Right lobe of liver (tissue), 6 donors: Measurements from ENCODE around the gene CRIP3. TPM values are rescaled to one million over a fixed set of nuclear protein-coding genes. Genes with fewer than 3 reads are reported as not detected.

Source experiments
- ATAC-seq, 4 donors: fragments of 200-7000 bp; cut with Tn5 transposase; one replicate each; pipeline ENCODE4 v1.9.1; 2020; ENCODE audit warnings: mild to moderate bottlenecking in 4 of 4, moderate library complexity in 4 of 4
- DNase-seq, 3 donors: peaks; one replicate each; pipeline ENCODE4 v3.0.0-alpha.2; 2020
- H3K27ac ChIP-seq, 3 donors: fragments of 200-600 bp; one replicate each; pipeline ENCODE4 v1.8.0; 2022
- H3K27me3 ChIP-seq, 2 donors: fragments of 200-600 bp; one replicate each; pipeline ENCODE4 v1.8.0; 2022
- H3K36me3 ChIP-seq, 4 donors: fragments of 200-600 bp; sonication (generic) in 1 of 4; one replicate each; pipeline versions ENCODE4 v1.5.1 to v1.8.0; 2017 to 2022; ENCODE audit warnings: control low read depth in 1 of 4
- H3K4me1 ChIP-seq, 4 donors: fragments of 200-600 bp; sonication (generic) in 1 of 4; one replicate each; pipeline versions ENCODE4 v1.5.1 to v1.8.0; 2017 to 2022; ENCODE audit warnings: control low read depth in 1 of 4
- H3K4me3 ChIP-seq, 3 donors: fragments of 200-600 bp; one replicate each; pipeline ENCODE4 v1.8.0; 2022
- H3K9me3 ChIP-seq, 4 donors: fragments of 200-600 bp; sonication (generic) in 1 of 4; one replicate each; pipeline versions ENCODE4 v1.5.1 to v1.8.0; 2017 to 2022; ENCODE audit warnings: control low read depth in 1 of 4
- POLR2A ChIP-seq: fragments of 450-650 bp; IDR thresholded peaks from one replicate; pipeline ENCODE4 v1.6.1; 2017; ENCODE audit warnings: antibody characterized with exemption, mild to moderate bottlenecking
- WGBS: methylation state at CpG from one replicate; pipeline ENCODE4 v1.1.6; 2018; ENCODE audit warnings: low coverage, low lambda C conversion rate; ENCODE audit not compliant: insufficient coverage; ENCODE audit errors: missing lambda C conversion rate; 5-methylcytosine and 5-hydroxymethylcytosine counted together
- intact Hi-C, 2 donors: fragments of 100-400 bp; cut with DNase I; formaldehyde crosslinking; loops; one replicate each; pipeline versions ENCODE4 v1.11.2 to v1.14.1; 2022
- total RNA-seq, 6 experiments: library from RNA; depleted of rRNA in 2 of 6; stranded (reverse); fragments of >200 nt in 2 of 6; fragmentation: NEBNext Ultra II Directional in 3 of 6; extraction: Animal tissue kit (Norgen Biotek cat#: 25700) in 3 of 6; gene quantifications; one replicate each; pipeline versions ENCODE4 v1.1.0 to v1.2.4, GENCODE V29; 2016 to 2023
- TF ChIP-seq, protein P1 (sequence below), 4 donors: fragments of 200-600 bp in 3 of 4; fragments of 450-650 bp in 1 of 4; IDR thresholded peaks; one replicate each; pipeline versions ENCODE4 v1.5.1 to v1.8.0; 2016 to 2022; ENCODE audit warnings: antibody characterized with exemption in 4 of 4, mild to moderate bottlenecking in 2 of 4
- donor health status: DM: no; HTN: yes; CAD: no.
- donor health status: DM: no; HTN: no; CAD: no.
- donor health status: DM: no; HTN: no; CAD: no.
- donor health status: DM: no; HTN: yes; CAD: no.
- donor health status: DM: no; HTN: yes; CAD: no.

Gene CRIP3
- total RNA-seq, 6 experiments from 2014 or later: 2.1 to 7.9 (median 5.2) TPM

DNA sequence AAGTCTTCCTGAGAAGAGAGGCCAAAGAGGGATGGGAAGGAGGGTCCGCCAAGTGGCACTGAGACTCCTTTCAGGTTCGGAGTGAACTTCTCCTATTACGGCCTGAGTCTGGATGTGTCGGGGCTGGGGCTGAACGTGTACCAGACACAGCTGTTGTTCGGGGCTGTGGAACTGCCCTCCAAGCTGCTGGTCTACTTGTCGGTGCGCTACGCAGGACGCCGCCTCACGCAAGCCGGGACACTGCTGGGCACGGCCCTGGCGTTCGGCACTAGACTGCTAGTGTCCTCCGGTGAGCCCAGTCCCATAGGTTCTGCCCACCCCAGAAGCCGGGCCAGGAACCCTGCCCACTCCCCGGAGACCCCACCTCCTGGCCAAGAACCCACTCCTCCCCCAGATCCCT lies 6.5 kb downstream of the CRIP3 start:
- no CpG with 5 or more reads among the region's 19 CpGs for WGBS
- H3K27ac ChIP-seq: no peak overlapping the region

DNA sequence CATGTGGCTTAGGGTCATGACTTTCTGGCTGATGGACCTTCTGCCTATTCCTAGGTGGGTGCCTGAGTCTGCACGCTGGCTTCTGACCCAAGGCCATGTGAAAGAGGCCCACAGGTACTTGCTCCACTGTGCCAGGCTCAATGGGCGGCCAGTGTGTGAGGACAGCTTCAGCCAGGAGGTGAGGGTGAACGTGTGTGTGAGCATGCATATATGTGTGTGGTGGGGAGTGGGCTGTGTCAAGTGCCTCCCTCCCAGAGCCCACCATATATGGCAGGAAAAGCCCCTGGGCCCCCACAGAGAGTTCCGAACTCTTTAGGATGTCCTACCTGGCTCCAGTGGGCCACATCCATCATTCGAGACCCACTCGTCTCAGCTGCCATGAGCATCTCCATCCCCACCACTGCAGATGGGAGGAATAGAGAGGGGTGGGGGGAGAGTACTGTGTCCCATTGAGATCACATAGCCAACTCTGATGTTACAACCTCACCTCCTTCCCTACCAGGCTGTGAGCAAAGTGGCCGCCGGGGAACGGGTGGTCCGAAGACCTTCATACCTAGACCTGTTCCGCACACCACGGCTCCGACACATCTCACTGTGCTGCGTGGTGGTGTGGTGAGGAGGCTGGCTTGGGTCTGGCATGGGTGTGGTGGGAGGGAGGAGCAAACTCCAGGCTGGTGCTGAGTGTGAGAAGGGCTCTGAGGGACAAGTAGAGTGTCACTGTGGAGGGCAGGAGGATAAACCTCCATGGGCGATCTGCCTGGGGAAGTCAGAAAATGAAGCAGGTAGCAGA lies 7.3 kb downstream of the CRIP3 start:
- no peaks in the 10 kb centered on the region for H3K27me3 ChIP-seq
- H3K27ac ChIP-seq: peak overlapping the region in 1 of 3 donors; percentile 10
- H3K9me3 ChIP-seq: no peaks in the 10 kb centered on the region
- H3K36me3 ChIP-seq: peaks cover 0 to 51% (median 20%) of the 10 kb centered on the region in 4 donors
- WGBS: 32% methylated on average over 12 of the region's 15 CpGs
- H3K4me3 ChIP-seq: peak overlapping the region in 2 of 3 donors; percentile 66 to 99
- no peak for TF ChIP-seq POLR2A
- TF ChIP-seq, protein P1, sequence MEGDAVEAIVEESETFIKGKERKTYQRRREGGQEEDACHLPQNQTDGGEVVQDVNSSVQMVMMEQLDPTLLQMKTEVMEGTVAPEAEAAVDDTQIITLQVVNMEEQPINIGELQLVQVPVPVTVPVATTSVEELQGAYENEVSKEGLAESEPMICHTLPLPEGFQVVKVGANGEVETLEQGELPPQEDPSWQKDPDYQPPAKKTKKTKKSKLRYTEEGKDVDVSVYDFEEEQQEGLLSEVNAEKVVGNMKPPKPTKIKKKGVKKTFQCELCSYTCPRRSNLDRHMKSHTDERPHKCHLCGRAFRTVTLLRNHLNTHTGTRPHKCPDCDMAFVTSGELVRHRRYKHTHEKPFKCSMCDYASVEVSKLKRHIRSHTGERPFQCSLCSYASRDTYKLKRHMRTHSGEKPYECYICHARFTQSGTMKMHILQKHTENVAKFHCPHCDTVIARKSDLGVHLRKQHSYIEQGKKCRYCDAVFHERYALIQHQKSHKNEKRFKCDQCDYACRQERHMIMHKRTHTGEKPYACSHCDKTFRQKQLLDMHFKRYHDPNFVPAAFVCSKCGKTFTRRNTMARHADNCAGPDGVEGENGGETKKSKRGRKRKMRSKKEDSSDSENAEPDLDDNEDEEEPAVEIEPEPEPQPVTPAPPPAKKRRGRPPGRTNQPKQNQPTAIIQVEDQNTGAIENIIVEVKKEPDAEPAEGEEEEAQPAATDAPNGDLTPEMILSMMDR (IDR thresholded peaks at IDR 0.05): no peak
- intact Hi-C loops: no loop called here
- peak in 2 of 4 donors; percentile 5 to 8 for ATAC-seq
- H3K4me1 ChIP-seq: peaks cover 0 to 42% (median 10%) of the 10 kb centered on the region in 4 donors
- DNase-seq: peak in 1 of 3 donors; percentile 46

More for the DNA sequence above, 6.5 kb downstream of the CRIP3 start:
- no peak for DNase-seq
- no peak for ATAC-seq
- Histone ChIP-seq H3K36me3 (peaks cover 0 to 51% (median 20%) of the 10 kb centered on the region in 4 donors), H3K9me3 (no peaks in the 10 kb centered on the region), H3K27me3 (no peaks in the 10 kb centered on the region), H3K4me3 (peak overlapping the region in 1 of 3 donors; percentile 99), H3K4me1 (peaks cover 0 to 40% (median 7%) of the 10 kb centered on the region in 4 donors)
- no peak for TF ChIP-seq POLR2A
- TF ChIP-seq, protein P1 (IDR thresholded peaks at IDR 0.05): no peak
- intact Hi-C loops: no loop called here

DNA sequence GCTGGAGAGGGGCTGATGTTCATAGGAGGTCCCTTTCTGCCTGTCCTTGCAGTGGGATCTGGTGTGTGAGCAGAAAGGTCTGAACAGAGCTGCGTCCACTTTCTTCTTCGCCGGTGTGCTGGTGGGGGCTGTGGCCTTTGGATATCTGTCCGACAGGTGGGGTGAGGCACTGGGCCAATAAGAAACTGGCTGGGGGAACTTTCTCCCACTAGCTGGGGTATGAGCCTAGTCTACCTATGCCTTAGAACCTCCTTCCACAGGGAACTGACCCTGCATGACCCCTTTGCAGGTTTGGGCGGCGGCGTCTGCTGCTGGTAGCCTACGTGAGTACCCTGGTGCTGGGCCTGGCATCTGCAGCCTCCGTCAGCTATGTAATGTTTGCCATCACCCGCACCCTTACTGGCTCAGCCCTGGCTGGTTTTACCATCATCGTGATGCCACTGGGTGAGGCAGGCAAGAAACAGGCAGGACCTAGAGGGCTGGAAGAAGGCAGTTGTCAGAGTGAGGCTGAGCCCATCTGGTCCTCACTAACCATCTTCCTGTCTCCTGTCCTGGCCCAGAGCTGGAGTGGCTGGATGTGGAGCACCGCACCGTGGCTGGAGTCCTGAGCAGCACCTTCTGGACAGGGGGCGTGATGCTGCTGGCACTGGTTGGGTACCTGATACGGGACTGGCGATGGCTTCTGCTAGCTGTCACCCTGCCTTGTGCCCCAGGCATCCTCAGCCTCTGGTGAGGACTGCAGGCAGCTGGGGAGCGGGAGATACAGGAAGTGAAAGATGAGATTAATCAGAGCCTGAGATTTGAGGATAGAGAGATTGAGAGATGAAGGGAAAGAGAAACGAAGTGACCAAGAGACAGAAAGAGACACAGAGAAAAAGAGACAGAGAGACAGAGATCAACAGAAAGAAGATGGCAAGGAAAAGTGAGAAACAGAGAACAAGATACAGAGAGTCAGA lies 9.0 kb downstream of the CRIP3 start:
- WGBS: 42% methylated on average over 9 of the region's 18 CpGs
- intact Hi-C loops: no loop called here
- peaks cover 0 to 50% (median 19%) of the 10 kb centered on the region in 4 donors for H3K36me3 ChIP-seq
- peak overlapping the region; percentile 66 to 99 (median 90) for H3K4me3 ChIP-seq
- DNase-seq (peak in 2 of 3 donors; percentile 51 to 61), ATAC-seq (peak; percentile 1 to 27 (median 12))
- TF ChIP-seq POLR2A: no peak
- TF ChIP-seq, protein P1 (IDR thresholded peaks at IDR 0.05): peak in 1 of 4 donors; percentile 30
- peak overlapping the region; percentile 73 to 81 (median 75) for H3K27ac ChIP-seq
- H3K9me3 ChIP-seq: no peaks in the 10 kb centered on the region
- no peaks in the 10 kb centered on the region for H3K27me3 ChIP-seq
- peaks cover 0 to 42% (median 10%) of the 10 kb centered on the region in 4 donors for H3K4me1 ChIP-seq

DNA sequence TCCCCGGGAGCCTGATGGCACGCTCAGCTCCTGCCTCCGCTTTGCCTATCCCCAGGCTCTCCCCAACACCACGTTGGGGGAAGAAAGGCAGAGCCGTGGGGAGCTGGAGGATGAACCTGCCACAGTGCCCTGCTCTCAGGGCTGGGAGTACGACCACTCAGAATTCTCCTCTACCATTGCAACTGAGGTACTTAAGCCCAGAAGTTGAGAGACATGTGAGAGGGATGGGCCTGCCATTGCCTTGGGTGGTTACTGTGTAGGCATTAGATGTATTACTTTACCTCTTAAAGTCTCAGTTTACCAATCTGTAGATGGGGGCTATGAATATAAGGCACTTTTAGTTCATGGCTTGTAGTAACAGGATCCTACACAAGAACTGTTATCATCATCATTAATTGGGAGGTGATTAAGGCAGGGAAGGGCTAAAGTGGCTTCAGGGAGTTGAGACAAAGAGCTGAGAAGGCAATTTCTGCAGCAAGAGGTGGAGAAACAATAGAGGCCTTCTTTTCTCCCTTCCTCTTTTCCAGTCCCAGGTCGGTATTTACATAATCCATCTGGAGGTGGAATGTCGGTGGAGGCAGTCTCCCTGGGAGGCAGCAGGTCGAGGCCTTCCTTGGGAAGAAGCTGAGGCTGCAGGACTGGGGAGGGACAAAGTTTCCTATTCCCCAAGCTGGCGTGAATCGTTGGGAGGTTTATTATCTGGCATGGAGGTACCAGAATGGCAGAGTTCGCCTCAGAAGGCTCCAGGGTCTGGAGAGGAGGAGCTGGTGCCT lies 9.9 kb downstream of the CRIP3 start:
- WGBS: 26% methylated on average over 8 of the region's 12 CpGs
- H3K27me3 ChIP-seq: no peaks in the 10 kb centered on the region
- ATAC-seq (no peak), DNase-seq (no peak)
- H3K9me3 ChIP-seq: no peaks in the 10 kb centered on the region
- intact Hi-C loops: no loop called here
- TF ChIP-seq, protein P1 (IDR thresholded peaks at IDR 0.05): no peak
- TF ChIP-seq POLR2A: no peak
- H3K36me3 ChIP-seq: peaks cover 0 to 41% (median 13%) of the 10 kb centered on the region in 4 donors
- peak overlapping the region; percentile 66 to 99 (median 90) for H3K4me3 ChIP-seq
- H3K4me1 ChIP-seq: peaks cover 0 to 36% (median 10%) of the 10 kb centered on the region in 4 donors
- H3K27ac ChIP-seq: peak overlapping the region; percentile 73 to 81 (median 75)
